Spinal cord (tissue), 10 donors: ENCODE results near the gene ALOX15. TPM values are rescaled to one million over a fixed set of nuclear protein-coding genes. Genes with fewer than 3 reads are reported as not detected.
"Not testable (repeated sequence)": the region's sequence is repeated elsewhere in the genome, so short reads cannot be mapped to it uniquely, and the experiment has no call there.

Source experiments
- DNase-seq, 6 donors: peaks; one replicate each; pipeline versions ENCODE4 v3.0.0 to v3.0.0-alpha.2; 2013 to 2015; ENCODE audit warnings: low spot score in 6 of 6, low read depth in 4 of 6
- H3K27ac ChIP-seq: one replicate; pipeline ENCODE4 v1.5.1; 2013; ENCODE audit warnings: low read depth, low read length, control low read depth
- H3K27me3 ChIP-seq: one replicate; pipeline ENCODE4 v1.6.1; 2013; ENCODE audit warnings: low read length; ENCODE audit not compliant: control insufficient read depth, insufficient read depth
- H3K36me3 ChIP-seq: one replicate; pipeline ENCODE4 v1.6.1; 2013; ENCODE audit warnings: low read length; ENCODE audit not compliant: control insufficient read depth, insufficient read depth
- H3K4me1 ChIP-seq: one replicate; pipeline ENCODE4 v1.6.1; 2013; ENCODE audit warnings: low read length; ENCODE audit not compliant: control insufficient read depth, insufficient read depth
- H3K4me3 ChIP-seq: one replicate; pipeline ENCODE4 v1.5.1; 2013; ENCODE audit warnings: low read depth, low read length, control low read depth
- H3K9me3 ChIP-seq: one replicate; pipeline ENCODE4 v1.6.1; 2013; ENCODE audit warnings: low read length; ENCODE audit not compliant: control insufficient read depth, insufficient read depth
- WGBS: methylation state at CpG from one replicate; pipeline ENCODE4 v1.1.5; 2013; ENCODE audit warnings: missing lambda C conversion rate; ENCODE audit not compliant: insufficient coverage; 5-methylcytosine and 5-hydroxymethylcytosine counted together
- polyA plus RNA-seq, 2 donors: library from polyadenylated mRNA; unstranded; fragments of 120-200 nt; gene quantifications; one replicate each; pipeline ENCODE4 v1.2.1, GENCODE V29; 2013; ENCODE audit not compliant: insufficient read length in 2 of 2
- total RNA-seq, 2 donors: library from RNA; depleted of rRNA in 1 of 2; stranded (reverse); fragments of 120-200 nt in 1 of 2; fragments of >200 nt in 1 of 2; gene quantifications; one replicate each; pipeline versions ENCODE4 v1.2.3 to v1.2.4, GENCODE V29; 2013 to 2014
- donor health status: healthy.

Gene ALOX15
- total and polyA plus RNA-seq, 4 donors: 3.0 to 16.3 (median 8.7) TPM

GRCh38 chr17:4658478-4659305, 17.2 kb upstream of the ALOX15 start:
- WGBS: 90% methylated on average over 2 of the region's 6 CpGs
- H3K9me3 ChIP-seq: no peaks in the 10 kb centered on the region

DNA sequence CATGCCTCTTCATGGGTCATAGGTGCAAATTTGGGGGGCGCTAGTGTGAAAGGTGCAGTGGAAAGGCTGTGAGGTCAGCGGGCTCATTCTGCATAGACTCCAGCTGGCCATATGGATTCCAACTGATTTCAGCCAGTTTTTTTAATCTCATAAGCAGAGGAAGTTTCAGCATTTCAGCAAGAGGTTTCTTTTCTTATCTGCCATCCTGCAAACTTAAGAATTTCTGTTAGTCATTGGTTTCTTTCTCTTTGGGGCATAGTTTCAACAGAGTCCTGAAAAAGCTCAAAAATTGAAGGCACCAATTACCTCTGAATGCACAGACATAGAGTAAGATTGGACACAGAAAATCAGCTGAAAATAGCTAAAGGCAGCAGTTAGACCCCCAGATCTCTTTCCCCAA, 16.2 kb upstream of the ALOX15 start:
- Histone ChIP-seq H3K36me3 (no peaks in the 10 kb centered on the region), H3K4me1 (no peaks in the 10 kb centered on the region), H3K27me3 (no peaks in the 10 kb centered on the region), H3K27ac (no peak overlapping the region), H3K9me3 (no peaks in the 10 kb centered on the region), H3K4me3 (no peak overlapping the region)
- 88% methylated on average over 2 of the region's 2 CpGs for WGBS
- DNase-seq: no peak

More at GRCh38 chr17:4658478-4659305, 17.2 kb upstream of the ALOX15 start:
- H3K4me1 ChIP-seq: no peaks in the 10 kb centered on the region
- DNase-seq: no peak
- H3K27ac ChIP-seq: no peak overlapping the region
- H3K27me3 ChIP-seq: no peaks in the 10 kb centered on the region
- no peak overlapping the region for H3K4me3 ChIP-seq
- H3K36me3 ChIP-seq: no peaks in the 10 kb centered on the region

DNA sequence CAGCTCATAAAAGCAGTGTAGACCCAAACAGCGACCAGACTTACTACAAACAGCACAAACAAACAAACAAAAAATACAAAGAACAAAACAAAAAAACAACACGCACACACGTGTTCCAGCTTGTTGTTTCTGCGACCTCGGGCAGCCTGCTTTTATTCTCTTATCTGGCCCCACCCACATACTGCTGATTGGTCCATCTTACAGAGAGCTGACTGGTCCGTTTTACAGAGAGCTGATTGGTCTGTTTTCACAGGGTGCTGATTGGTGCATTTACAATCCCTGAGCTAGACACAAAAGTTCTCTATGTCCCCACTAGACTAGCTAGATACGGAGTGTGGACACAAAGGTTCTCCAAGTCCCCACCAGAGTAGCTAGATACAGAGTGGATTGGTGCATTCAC, 14.5 kb upstream of the ALOX15 start:
- H3K4me1 ChIP-seq, H3K27ac ChIP-seq, DNase-seq, H3K27me3 ChIP-seq, H3K9me3 ChIP-seq, H3K4me3 ChIP-seq, H3K36me3 ChIP-seq: not testable (repeated sequence)
- 100% methylated on average over 2 of the region's 7 CpGs for WGBS

- H3K27ac ChIP-seq: no peak overlapping the region
- no peaks in the 10 kb centered on the region for H3K9me3 ChIP-seq
- DNase-seq: no peak
- no peaks in the 10 kb centered on the region for H3K4me1 ChIP-seq
- H3K4me3 ChIP-seq: no peak overlapping the region
- H3K27me3 ChIP-seq: no peaks in the 10 kb centered on the region
- WGBS: no CpG with 5 or more reads among the region's 5 CpGs
- no peaks in the 10 kb centered on the region for H3K36me3 ChIP-seq
Observed at GRCh38 chr17:4652997-4653396, 11.5 kb upstream of the ALOX15 start.

DNA sequence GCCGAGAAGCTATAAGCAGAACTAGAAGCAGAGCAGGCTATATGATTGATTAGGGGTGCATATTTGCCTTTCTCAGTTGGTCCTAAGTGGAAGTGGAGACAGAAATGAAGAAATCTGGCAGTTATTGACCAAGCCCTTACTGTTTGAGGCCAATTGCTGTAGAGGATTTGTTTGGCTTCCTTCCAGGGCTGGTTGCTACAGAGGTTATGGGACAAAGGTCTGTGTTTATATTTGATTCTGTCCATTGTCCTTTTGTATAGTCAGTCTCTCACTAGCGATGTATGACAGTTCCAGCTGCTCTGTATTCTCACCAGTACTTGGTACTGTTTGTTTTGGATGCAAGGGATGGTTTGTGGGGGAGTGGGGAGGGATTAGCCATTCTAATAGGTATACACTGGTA, 7.3 kb upstream of the ALOX15 start:
- DNase-seq: peak in 1 of 6 donors; percentile 18
- WGBS: 33% methylated on average over 1 of the region's 2 CpGs
- H3K27ac ChIP-seq: no peak overlapping the region

DNA sequence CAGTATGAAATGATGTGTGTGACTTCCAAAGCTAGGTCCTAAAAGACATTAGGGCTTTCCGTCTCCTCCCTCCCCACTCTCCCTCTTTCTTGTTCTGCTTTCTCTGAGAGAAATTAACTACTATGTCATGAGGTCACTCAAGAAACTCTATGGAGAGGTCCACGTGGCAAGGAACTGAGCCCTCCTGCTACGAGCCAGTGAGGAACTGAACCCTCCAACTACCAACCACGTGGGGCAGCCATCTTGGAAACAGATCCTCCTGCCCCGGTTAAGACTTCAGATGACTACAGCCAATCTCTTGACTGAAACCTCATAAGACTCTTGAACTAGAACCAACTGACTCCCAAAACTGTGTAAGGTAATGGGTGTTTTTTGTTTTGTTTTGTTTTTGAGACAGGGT, 4.2 kb upstream of the ALOX15 start:
- 40% methylated on average over 1 of the region's 5 CpGs for whole genome bisulfite sequencing
- Histone ChIP-seq H3K27me3 (peaks cover 33% of the 10 kb centered on the region), H3K4me3 (no peak overlapping the region), H3K9me3 (no peaks in the 10 kb centered on the region), H3K36me3 (no peaks in the 10 kb centered on the region), H3K27ac (no peak overlapping the region), H3K4me1 (peaks cover 22% of the 10 kb centered on the region)
- DNase-seq: no peak

More for the DNA sequence above, 7.3 kb upstream of the ALOX15 start:
- Histone ChIP-seq H3K9me3 (no peaks in the 10 kb centered on the region), H3K27me3 (peaks cover 3% of the 10 kb centered on the region), H3K4me3 (no peak overlapping the region), H3K4me1 (peaks cover 4% of the 10 kb centered on the region), H3K36me3 (no peaks in the 10 kb centered on the region)

- Histone ChIP-seq H3K4me3 (no peak overlapping the region), H3K4me1 (peaks cover 29% of the 10 kb centered on the region), H3K27ac (peak overlapping the region; percentile 84), H3K9me3 (no peaks in the 10 kb centered on the region), H3K36me3 (no peaks in the 10 kb centered on the region), H3K27me3 (peaks cover 44% of the 10 kb centered on the region)
- 78% methylated on average over 2 of the region's 4 CpGs for WGBS
- peak in 1 of 6 donors; percentile 31 for DNase-seq
Observed at GRCh38 chr17:4643676-4644075, 2.2 kb upstream of the ALOX15 start.

DNA sequence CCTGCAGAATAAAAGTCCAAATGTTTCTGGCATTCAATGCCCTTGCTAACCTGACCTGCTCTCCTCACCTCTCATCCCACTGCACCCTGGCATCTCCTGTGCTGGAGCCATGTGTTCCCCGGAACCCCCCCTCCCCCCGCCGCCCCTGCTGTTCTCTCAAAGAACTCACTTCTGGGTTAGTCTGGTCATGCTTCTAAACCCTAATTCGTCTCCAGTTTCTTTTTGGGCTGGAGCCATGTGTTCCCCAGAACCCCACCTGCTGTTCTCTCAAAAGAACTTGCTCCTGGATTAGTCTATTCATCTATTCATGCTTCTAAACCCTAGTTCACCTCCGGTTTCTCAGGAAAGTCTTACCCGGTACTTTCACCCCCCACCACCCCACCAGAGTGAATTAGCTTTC, 808 bp upstream of the ALOX15 start:
- WGBS: 4% methylated on average over 2 of the region's 6 CpGs
- Histone ChIP-seq H3K4me3 (no peak overlapping the region), H3K9me3 (no peaks in the 10 kb centered on the region), H3K27ac (no peak overlapping the region), H3K27me3 (peaks cover 49% of the 10 kb centered on the region), H3K4me1 (peaks cover 29% of the 10 kb centered on the region), H3K36me3 (no peaks in the 10 kb centered on the region)
- no peak for DNase-seq

- peaks cover 59% of the 10 kb centered on the region for H3K27me3 ChIP-seq
- WGBS: 0% methylated on average over 3 of the region's 39 CpGs
- peak overlapping the region; percentile 48 for H3K4me3 ChIP-seq
Observed at GRCh38 chr17:4640569-4641188, 799 bp downstream of the ALOX15 start.

More at GRCh38 chr17:4640569-4641188, 799 bp downstream of the ALOX15 start:
- DNase-seq, H3K9me3 ChIP-seq, H3K27ac ChIP-seq, H3K36me3 ChIP-seq: not testable (repeated sequence)
- peaks cover 34% of the 10 kb centered on the region for H3K4me1 ChIP-seq
